Activated CD8-positive, alpha-beta T cell treated with anti-CD3 and anti-CD28 coated beads for 36 hours (primary cell): ENCODE measurements around the gene DNAJB9. TPM values are rescaled to one million over a fixed set of nuclear protein-coding genes. Genes with fewer than 3 reads are reported as not detected.

Source experiments
- total RNA-seq, 2 experiments: library from RNA; stranded (reverse); gene quantifications; one replicate each; pipeline ENCODE4 v1.2.3, GENCODE V29; 2021

DNAJB9 gene
- total RNA-seq, 2 experiments from 2014 or later = 6.5 to 11.6 TPM

Other genes with a start within 250 kb of the DNAJB9 start
- 1 to 10 TPM; 3.2 to 3.8 TPM for gene NRCAM, start 113.4 kb upstream of the DNAJB9 start, total RNA-seq
- 10 to 100 TPM; 19.2 to 21.4 TPM for gene PNPLA8, start 43.7 kb upstream of the DNAJB9 start, total RNA-seq
- 10 to 100 TPM; 26.5 to 28.8 TPM for gene THAP5, start 168 bp upstream of the DNAJB9 start, total RNA-seq